Effector CD4-positive, alpha-beta T cell (primary cell): ENCODE data around the gene TENM4.

Source experiments
- DNase-seq: peaks from one replicate; pipeline ENCODE4 v3.0.0-alpha.2; 2020

The TENM4 gene

DNA sequence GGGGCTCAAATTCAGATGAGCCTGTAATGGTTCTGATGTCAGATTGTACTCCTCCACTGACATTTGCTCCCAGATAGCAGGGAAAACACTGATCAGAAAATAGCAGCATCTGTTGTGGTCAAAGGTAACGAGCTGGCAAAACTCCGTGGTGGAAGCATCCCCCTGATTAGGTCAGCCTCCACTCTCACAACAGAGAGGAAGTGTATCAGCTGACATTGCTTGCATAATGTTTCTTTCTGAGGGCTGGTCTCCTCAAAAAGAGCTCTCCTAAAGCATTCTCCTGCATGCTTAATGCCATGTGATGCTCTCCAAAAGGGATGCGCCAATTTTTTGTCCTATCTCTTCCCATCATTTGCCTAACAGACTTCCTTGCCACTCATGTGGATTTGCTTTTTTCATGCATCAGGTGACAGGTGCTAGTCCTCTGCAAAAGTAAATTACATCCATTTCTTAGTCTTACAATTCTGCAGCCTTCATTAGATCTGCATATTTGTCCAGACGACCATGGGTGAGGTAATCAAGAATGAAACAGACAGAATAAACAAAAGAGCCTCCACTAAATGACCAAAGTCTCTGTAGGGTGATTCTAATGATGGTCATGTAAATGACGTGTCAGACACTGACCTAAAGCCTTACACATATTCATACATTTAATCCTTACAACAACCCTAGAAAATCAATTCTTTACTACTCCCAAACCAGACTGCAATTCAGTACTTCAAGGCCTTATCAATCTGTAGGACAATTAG, 6.4 kb upstream of the TENM4 start:
- DNase-seq: no peak

DNA sequence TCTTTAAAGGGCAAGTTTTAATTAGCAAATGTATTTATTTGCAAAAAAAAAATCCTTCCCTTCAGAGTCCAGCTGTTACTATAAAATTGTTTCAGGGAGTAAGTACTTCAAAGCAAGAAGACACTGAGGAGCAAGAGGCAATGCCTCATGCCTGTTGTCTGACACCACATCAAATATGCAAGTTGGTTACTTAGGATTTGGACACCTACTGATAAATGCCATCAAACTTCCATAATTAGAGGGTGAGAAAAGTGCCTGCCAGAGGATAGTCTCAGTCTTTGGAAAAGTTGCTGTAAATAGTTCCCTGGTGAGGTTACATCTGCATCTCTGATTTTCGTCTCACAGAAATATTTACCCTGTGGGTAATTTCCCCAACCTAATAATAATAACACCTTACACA, 4.1 kb upstream of the TENM4 start:
- no peak for DNase-seq

DNA sequence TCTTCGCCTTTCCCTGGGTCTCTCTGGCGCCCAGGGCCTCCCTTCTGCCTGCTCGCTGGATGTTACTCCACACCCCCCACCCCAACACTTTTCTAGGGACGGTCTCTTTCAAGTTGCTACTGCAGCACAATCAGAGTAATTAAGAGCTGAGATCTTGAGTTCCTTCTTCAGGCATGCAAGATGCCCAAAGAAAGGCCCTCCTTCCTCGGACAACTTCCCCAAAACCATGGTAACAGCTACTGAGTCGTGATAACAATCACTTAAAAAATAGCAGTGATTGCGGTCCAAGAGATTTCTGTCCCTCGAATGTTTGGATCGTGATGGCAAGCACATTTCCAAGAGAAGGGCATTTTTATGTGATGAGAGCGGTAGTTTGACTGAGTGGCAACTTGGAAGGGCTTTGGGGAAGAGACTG, 638 bp upstream of the TENM4 start:
- no peak for DNase-seq

DNA sequence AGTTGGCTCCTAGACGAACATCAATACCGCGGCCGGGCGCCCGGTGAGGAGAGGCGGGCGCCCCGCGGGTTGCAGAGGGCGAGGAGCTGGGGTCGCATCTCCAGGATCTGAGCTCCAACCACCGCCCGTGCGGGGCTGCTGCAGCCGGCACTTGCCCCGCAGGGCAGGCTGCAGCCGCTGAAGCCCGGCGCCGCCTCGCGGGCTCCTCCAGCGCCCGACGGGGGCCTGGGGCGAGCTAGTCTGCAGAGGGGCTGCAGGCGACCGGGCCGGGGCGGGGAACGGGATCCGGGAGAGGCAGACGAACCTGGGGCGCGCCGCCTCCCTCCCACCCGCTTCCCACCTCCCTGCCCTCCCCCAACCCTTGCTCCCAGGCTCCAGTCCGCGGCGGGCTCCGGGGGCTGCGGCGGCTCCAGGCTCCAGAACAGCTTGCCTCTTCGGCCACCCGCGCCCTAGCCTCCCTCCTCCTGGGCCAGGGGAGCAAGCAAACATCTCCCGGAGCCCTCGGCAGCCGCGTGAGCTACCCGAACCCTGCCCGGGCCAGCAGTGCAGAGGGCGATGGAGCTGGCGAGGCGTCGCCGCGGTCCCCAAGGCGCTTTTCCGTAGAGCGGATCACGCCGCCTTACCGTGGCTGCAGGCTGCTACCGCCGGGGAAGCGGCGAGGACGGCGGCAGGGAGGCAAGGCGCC, 802 bp downstream of the TENM4 start:
- DNase-seq: no peak

DNA sequence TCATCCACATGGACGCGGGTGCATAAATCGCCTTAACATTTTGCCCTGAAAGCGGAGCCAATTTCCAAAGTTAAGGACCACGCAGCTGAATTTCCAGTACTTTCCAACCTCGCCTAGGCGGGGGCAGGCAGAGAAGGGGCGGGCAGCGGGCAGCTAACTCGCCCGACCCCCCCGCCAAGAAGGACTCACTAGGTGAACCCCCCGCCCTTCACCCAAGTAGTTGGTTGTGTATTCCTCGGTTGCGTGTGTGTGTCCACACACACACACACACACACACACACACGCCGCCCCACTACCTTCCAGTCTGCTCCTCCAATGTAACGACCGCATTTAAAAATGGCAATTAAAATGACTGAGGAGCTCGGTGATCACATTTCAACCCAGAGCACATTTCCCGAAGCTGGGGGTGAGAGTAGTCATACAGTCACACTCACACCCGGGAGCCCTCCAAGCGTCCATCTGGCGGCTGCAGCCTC, 1.4 kb downstream of the TENM4 start:
- no peak for DNase-seq

DNA sequence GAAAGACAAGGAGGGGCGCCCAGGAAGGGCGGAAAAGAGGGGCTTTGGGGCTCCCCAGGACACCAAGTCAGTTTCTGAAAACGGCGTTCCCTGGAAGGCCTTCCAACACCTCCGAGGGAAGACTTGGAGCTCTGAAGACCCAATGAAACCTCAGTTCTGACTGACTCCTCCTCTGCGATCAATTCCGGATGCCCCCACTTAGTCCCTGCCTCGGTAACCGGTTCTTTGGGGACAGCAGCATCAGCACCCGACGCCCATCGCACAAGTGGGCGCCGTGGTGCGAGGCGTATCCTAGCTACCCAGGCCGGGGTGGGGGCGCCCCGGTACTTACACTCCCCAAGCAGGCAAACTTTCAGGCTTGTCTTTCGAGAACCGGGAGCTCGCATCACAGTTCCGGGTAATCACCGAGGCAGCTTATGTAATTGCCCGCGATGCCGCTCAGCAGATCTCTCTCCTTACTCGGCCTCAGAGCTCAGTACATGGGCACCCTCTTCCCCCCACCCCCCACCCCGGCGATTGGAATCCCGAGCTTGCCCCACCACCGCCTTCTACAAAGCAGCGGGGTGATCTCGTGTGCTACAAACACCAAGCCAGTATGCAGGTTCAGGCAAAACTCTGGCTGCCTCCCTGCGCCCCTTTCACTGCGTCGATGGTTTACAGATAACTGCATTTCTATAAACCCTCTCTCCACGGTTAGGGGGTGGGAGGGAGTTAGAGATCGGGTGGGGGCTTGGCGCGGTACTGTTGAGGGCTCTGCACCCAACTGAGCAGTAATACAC, 2.0 kb downstream of the TENM4 start:
- DNase-seq: no peak

DNA sequence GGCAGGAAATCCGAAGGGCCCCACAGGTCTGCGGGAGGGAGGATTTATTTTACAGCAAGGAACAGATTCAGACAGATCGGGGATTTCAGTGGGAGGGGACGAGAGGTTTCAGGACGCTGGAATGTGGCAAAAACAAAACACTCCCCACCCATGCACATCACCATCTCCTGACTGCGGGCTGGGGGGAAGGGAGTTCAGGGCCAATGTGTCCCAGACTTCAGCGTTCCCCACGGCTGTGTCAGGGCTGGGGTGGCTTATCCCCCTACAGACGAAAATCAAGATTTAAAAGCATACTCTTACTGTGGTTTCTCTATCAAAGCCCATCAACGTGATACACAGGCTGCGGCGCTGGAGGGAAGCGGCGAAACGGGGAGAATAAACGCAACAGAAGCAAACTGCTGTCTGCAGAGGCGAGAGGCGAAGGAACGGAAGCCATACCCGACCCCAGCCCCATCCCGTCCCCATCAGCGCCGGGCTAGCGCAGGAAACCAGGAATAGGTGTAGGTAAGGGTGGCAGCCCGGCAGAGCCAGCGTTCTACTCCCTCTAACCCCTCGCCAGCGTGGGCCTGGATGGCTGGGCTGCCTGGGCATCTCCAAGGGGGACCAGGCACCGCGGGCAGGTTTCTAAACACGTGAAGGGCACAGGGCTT, 2.7 kb downstream of the TENM4 start:
- DNase-seq: no peak

DNA sequence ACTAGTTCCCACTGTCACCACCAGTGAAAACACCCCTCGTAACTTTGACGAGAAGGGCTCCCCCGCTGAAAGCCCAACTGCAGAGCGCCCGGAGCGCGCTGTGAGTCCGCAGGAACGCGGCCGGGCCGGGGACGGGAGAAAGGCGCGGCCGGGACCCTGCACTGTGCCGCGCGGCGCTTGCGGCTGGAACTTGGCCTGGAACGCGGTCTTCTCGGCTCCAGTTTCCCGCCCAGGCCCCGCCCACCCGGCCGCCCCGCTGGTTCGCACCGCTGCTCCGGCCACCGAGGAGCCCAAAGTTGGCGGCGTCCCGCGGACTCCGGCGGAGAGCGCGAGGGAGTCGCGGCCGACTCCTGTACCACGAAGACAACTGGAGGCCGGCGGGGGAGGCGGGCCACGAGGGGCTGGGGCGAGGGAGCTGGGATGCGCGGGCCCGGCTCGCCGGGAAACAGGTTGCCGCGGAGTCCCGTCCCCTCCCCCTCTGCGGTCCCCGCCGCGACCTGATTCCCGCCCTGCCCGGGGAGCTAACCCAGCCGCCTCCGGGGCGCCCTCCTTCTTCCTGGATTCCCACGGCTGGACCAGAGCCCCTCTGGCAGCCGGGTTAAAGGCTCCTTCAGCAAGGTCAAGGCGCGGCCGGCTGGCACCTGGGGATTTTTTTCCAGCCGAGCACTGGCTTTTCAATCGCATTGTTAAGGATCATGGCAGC, 3.4 kb downstream of the TENM4 start:
- DNase-seq: no peak

DNA sequence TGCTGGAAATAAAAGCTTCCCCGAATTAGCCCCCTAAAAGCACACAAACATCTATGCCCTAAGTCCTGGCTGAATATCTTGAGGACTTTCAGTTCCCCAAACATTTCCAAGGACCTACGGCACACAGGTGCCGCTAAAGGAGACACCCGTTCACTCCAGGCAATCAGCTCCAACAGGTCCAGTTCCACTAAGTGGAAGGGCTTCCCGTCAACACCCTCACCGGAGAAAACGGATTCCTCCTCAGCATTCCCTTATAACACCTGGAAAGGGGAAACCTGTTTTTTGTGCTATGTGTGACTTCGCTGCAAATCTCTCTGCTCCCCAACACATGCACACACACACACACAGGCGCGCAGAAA, 3.9 kb downstream of the TENM4 start:
- DNase-seq: no peak

DNA sequence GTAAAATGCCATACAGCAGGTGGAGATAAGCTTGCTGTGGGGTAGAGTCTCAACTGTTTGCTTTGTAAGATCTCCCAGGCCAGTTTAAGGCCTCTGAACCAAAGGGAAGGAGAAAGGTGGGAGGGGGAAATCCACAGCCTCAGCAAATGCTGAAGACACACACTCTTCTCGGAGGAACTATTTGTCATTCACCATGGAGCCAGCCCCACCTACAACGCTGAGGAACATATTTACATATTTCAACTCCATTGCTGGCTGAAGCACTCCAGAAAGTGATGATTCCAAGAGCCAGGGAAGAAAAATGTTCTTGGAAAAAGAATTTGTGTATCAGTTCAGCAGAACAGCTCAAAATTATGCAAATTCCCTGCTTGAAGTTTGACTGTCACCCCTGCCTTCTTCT, 6.5 kb downstream of the TENM4 start:
- no peak for DNase-seq

DNA sequence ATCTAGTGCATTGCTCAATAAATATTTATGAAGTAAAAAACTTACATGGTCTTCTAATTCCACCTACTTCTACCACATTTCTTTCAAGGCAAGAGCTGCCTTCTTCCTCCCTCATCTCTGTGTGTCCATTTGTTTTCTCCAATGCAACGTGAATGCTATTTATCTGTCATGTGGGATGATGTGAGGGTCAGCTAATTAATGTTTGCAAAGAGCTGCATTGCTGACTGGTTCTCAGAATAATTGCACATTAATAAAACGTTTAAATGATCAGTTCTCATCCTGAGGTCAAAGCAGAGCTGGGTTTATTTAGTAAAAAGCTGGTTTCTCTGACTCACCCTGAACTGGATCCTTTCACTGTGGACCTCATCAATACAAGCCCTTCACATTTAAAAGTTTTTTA, 8.7 kb downstream of the TENM4 start:
- no peak for DNase-seq

DNA sequence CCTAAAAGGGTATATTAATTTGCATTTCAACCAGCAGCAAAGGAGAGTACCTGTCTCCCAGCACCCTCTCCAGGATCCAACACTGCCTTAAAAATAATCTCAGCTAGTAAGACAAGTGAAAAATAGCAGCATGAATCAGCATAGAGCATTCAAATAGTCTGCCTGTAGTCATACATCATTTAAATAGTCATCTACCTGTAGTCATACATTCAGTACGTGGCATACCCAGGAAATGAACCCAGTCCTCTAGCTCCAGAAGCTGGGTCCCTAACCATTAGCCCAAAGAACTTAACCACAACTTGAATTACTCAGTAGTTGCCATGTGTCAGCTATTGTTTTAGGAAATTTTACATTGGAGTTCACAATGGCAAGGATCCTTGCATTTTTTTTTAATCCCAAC, 9.3 kb downstream of the TENM4 start:
- DNase-seq: no peak

DNA sequence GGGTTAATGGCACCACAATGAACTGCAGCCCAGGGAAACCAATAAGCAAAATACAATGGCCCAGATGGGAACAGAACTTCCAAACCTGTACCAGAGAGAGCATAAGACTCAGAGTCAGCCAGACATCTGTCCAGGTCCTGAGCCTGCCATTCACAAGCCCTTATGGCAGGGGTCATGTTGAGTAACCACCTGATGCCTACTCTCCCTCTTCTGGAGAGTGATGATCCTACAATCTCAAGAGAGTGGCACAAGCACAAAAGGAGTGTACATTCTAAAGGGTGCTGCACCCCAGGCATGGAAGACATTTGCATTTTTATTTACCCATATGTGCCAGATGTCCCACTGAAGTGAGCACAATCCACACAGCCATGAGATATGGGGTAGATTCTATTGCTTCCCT, 10.6 kb downstream of the TENM4 start:
- no peak for DNase-seq

DNA sequence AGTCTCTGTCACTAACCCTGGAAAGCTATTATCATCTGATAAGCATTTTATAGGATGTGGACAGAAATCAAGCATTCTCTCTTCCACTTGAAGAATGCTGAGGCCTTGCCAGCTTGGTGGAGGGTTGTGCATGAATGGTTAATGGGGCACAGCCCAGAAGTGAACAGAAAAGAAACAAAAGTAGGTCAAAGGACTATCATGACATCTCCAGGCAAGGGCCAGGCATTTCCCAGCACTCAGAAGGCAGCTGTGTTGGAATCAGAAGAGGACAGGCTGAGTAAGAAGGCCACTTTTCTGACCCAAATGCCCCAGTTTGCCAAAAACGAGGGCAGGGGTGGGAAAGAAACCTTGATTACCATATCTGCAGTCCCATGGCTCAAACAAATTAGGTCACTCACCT, 12.4 kb downstream of the TENM4 start:
- no peak for DNase-seq

DNA sequence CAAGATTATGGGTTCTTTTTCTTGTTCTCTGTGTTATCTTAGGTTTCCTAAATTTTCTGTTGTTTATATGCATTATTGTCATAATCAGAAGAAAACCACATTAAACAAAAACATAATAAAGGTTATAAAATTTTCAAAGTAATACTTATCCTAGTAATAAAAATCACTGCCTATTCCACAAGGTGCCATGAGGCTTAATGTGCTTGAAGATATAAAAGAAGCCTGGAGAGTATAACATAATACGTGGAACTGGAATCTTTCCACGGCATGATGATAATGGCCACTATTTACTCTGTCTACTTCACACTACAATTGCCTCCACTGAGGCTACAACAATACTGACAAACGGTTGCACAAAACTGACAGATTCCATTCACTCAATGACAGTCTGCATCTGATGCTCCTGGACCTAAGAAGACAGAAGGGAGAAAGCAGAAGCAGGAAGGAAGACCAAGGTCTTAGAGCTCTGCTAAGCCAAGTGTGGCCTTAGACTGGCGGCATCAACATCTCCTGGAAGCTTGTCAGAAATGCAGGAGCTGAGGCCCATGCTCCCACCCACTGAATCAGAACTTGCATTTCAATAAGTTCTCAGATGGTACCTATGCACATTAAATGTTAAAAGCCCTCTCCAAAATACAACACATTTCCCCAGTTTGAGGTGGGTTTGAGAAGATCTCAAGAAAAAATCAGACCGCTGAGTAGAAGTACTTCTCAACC, 13.1 kb downstream of the TENM4 start:
- DNase-seq: no peak

DNA sequence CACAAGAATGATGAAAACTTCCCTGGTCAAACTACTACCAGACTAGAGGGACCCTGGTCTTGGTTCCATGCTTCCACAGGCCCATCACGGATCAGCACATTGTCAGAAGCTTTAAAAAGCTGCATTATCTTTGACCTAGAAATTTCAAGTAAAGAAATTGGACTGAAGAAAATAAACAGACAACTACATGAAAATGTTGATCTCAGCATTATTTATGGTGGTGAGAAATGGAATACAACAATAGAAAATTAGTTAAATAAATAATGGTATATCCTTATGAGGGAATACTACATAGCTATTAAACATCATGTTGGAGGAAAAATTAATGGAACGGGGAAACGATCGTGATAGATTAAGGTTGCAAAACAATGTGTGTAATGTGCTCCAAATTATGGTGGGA, 13.7 kb downstream of the TENM4 start:
- DNase-seq: no peak

DNA sequence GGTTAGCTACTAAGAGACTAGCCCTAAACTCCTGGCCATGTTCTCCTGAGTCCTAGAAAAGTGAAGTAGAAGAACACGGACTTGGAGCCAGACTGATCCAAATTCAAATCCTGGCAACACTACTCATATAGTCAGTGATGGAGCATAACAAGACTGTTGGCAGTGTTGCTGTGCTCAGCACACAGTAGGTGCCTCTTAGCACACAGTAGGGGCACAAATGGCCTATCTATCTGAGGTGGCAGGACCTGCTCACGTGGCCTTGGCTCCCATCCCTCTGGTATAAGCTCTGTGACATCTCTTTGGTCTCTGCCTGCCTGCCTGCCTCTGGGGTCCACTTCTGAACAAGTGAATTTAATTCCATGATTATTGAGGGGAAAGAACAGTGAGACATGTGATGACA, 15.4 kb downstream of the TENM4 start:
- no peak for DNase-seq

DNA sequence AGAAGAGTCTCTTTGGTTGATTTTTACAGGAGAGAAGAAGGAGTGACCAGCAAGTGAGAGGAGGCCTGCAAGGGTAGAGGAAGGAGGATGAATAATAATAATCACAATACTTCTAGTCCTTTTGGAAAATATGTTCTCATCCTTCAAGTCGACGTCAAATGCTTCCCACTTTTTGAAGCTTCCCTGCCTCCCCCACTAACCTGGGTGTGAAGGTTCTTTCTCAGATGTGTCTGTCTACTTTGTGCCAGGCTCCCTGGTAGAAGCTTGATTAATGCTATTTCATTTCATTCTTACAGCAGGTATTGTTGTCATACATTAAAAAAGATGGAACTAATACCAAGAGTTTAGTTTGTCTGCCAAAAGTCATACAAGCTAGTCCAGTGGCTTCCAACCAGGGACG, 17.1 kb downstream of the TENM4 start:
- DNase-seq: no peak

DNA sequence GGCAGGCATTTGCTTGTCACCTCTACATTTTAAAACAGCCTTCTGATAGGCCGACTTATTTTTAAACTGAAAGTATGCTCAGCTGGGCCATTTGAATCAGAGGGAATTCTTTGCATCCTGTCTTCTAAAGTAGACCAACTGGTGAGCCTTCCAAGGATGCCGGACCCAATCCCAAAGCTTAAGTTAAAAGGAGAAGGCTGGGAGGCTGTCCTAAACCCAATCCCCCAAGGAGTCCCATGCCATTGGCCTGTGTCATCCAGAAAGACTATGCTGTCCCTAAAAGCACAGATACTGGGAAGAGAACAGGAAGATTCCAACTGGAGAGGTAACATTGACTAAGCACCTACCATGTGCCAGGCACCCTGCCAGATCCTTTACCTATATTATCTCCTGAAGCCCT, 18.0 kb downstream of the TENM4 start:
- no peak for DNase-seq

DNA sequence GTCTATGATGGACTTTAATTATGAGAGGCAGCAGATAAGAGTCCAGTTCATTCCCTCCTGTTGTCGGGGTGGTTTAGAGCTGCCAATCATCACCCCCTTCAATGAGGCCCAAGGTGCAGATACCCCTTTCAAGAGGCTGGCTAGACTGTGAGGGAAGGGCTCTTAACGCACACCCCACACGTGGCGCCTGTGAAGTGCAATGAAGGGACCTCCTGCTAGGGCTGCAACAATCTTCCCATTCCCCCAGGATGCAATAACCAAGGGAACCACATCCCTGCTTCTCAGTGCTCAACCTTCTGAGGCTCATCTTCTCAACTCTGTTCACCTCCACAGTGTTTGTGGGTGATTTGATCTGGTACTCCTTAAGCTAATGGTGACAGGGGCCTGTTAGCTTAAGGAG, 19.0 kb downstream of the TENM4 start:
- no peak for DNase-seq

DNA sequence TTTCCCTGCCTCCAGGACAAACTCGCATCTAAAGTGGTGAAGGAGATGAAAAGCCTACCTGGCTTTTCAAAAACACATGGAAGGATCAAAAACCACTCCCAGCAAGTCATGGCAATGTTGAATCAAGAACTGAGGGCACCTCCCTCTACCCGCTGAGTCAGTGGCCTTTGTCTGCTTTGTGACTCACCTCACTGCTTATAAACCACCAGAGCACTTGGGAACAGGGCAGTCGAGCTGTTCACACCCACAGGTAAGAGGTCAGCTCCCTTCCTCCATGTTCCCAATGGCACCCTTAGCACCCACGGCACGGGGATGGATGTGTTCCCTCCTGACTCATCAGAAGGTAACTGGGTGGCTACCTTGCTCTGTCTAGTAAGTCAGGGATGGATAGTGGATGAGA, 21.7 kb downstream of the TENM4 start:
- no peak for DNase-seq

DNA sequence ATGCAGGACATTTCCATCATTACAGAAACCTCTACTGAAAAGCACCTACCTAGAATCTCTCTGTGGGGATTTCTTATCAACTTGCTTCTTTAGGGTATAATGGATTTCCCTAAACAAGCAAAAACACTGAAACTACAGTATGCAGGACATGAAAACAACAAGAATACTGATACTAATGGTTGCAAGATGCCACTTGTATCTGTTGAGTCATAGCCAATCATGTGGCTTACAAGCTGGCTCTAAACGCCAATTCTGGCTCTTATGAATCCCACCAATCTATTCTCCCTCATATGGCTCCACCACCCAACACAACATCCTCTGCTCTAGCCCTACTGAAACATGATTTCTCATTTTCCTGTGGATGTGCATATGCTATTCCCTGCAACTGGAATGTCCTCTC, 22.6 kb downstream of the TENM4 start:
- DNase-seq: no peak
